Motor neuron (in vitro differentiated cells): Measurements from ENCODE around the gene FYN. TPM values are rescaled to one million over a fixed set of nuclear protein-coding genes. Genes with fewer than 3 reads are reported as not detected.

ENCODE experiments used
- ATAC-seq, 8 experiments: fragments of 200-7000 bp; cut with Tn5 transposase; replicated peaks in 6 of 8; 2 replicates each; pipeline ENCODE4 v1.8.0; 2021; ENCODE audit warnings: mild to moderate bottlenecking in 8 of 8, moderate library complexity in 8 of 8
- H3K27ac ChIP-seq, 2 donors: fragments of 250-450 bp; sonication (Bioruptor Pico); 2 replicates each; pipeline ENCODE4 v1.9.0; 2021; ENCODE audit warnings: antibody characterized with exemption in 2 of 2, mild to moderate bottlenecking in 2 of 2, moderate library complexity in 1 of 2
- H3K4me1 ChIP-seq, 2 donors: fragments of 250-450 bp; sonication (Bioruptor Pico); replicated peaks in 1 of 2; 2 replicates each; pipeline ENCODE4 v1.6.1; 2021; ENCODE audit warnings: antibody characterized with exemption in 2 of 2, mild to moderate bottlenecking in 2 of 2, moderate library complexity in 1 of 2
- H3K4me3 ChIP-seq, 5 donors: fragments of 250-450 bp; sonication (Bioruptor Pico); 2 replicates each; pipeline ENCODE4 v1.9.0; 2021; ENCODE audit warnings: antibody characterized with exemption in 5 of 5, mild to moderate bottlenecking in 5 of 5, moderate library complexity in 4 of 5
- WGBS, 10 experiments: fragments of 450-650 bp; shearing (Covaris generic); methylation state at CpG; one replicate each; pipeline ENCODE4 v1.0.0; 2022; 5-methylcytosine and 5-hydroxymethylcytosine counted together
- in situ Hi-C, 9 experiments: fragments of 400-800 bp; cut with MboI; loops; one replicate each; pipeline ENCODE4 v1.15.0; 2021; ENCODE audit warnings: low sequenced_read_pairs in 9 of 9, low pct_unique_long_range_greater_than_20kb in 2 of 9; ENCODE audit not compliant: unreplicated experiment in 9 of 9
- total RNA-seq, 8 experiments: library from RNA; unstranded; fragments of 300-600 nt; gene quantifications; 2 replicates each; pipeline versions ENCODE4 v1.2.3 to v1.2.4, GENCODE V29; 2022

The FYN gene
- total RNA-seq, 8 experiments from 2014 or later, result 4.9 to 237 (median 111) TPM

DNA sequence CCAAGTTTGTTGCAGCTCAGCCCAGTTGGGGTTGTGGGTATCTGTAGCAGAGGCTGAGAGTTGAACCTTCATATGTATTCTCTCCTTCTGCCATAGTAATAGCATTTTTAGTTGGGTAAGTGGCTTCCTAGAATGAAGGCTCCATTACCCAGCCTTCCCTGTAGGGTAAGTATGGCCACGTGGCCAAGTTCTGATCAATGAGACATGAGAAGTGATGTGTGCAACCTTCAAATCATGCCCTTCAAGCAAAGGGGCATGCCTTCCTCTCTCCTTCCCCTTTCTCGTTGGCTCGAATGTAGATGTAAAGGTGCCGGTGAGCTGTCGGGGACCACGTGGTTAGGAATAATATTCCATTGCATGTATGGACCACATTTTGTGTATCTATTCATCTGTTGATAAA lies 254.8 kb downstream of the FYN start:
- peaks cover 0 to 16% of the 10 kb centered on the region in 2 donors for H3K4me1 ChIP-seq
- no peak for ATAC-seq
- WGBS, 10 experiments, result 76 to 100% (median 90%) methylated on average over 1 to 6 of the region's 6 CpGs; no CpG with 5 or more reads in 4 of the 10 experiments
- no peak overlapping the region for H3K4me3 ChIP-seq
- in situ Hi-C loops, result no loop called here
- no peak overlapping the region for H3K27ac ChIP-seq

DNA sequence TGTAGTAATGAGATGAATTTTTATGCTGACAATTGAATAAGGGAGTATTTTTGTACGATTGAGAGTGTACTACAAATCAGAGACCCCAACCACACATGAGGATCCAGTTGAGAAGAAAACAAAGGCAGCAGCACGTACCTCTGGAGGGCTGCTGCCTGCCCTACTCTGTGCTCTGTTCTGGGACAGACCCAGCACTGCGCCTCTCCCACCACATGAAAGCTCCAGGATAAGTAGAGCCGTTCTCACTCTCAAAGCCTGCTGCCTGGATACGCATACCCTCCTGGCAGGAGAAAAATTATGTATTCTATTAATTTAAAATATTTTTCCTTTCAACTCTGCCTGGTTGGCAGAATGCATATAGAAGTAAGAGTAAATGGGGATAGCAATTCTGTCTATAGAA lies 256.1 kb downstream of the FYN start:
- 17 to 91% (median 76%) methylated on average over 1 to 5 of the region's 5 CpGs; no CpG with 5 or more reads in 2 of the 10 experiments for WGBS, 10 experiments

GRCh38 chr6:111615916-111616612 lies 257.2 kb downstream of the FYN start:
- in situ Hi-C loops, result no loop called here
- Histone ChIP-seq H3K4me1 (peaks cover 0 to 16% of the 10 kb centered on the region in 2 donors), H3K4me3 (no peak overlapping the region), H3K27ac (no peak overlapping the region)
- peak in 3 of 8 experiments; percentile 9 to 41 (median 11) for ATAC-seq
- WGBS, 10 experiments, result 66 to 92% (median 80%) methylated on average over 1 to 8 of the region's 12 CpGs; no CpG with 5 or more reads in 3 of the 10 experiments

More for the DNA sequence above, 256.1 kb downstream of the FYN start:
- peaks cover 0 to 16% of the 10 kb centered on the region in 2 donors for H3K4me1 ChIP-seq
- no peak overlapping the region for H3K27ac ChIP-seq
- no peak overlapping the region for H3K4me3 ChIP-seq
- in situ Hi-C loops, result no loop called here
- no peak for ATAC-seq

- Histone ChIP-seq H3K4me3 (no peak overlapping the region), H3K27ac (no peak overlapping the region), H3K4me1 (peaks cover 0 to 16% of the 10 kb centered on the region in 2 donors)
- in situ Hi-C loops, result no loop called here
- ATAC-seq, result peak in 7 of 8 experiments; percentile 24 to 99 (median 96)
- 39 to 75% (median 49%) methylated on average over 2 to 12 of the region's 12 CpGs; no CpG with 5 or more reads in 3 of the 10 experiments for WGBS, 10 experiments
These were observed 258.2 kb downstream of the FYN start for GRCh38 chr6:111614833-111615582.

GRCh38 chr6:111612379-111612778 lies 260.9 kb downstream of the FYN start:
- in situ Hi-C loops, result no loop called here
- Histone ChIP-seq H3K4me3 (no peak overlapping the region), H3K27ac (no peak overlapping the region), H3K4me1 (peaks cover 13 to 30% of the 10 kb centered on the region in 2 donors)
- WGBS, 10 experiments, result 71 to 100% (median 82%) methylated on average over 1 to 3 of the region's 3 CpGs; no CpG with 5 or more reads in 6 of the 10 experiments
- no peak for ATAC-seq

DNA sequence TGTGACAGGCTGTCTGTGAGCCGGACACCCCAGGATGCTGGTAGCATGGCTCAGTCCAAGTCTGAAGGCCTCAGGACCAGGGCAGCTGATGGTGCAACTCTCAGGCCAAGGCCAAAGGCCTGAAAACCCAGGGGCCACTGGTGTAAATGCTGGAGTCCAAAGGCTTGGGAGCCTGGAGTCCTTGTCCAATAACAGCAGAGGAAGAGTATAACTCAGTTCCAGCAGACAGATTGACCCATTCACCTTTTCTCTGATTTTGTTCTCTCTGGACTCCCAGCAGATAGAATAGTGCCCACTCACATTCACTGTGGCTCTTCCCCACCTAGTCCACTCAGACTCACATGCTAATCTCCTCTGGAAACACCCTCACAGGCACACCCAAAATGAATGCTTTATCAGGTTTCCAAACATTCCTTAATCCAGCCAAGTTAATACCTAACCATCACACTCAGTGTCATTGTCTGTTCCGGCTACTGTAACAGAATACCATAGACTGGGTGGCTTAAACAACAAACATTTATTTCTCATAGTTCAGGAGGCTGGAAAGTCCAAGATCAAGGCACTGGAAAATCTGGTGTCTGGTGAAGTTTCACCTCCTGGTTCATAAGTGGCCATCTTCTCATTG lies 262.6 kb downstream of the FYN start:
- Histone ChIP-seq H3K27ac (no peak overlapping the region), H3K4me1 (peaks cover 20 to 38% of the 10 kb centered on the region in 2 donors), H3K4me3 (no peak overlapping the region)
- WGBS, 10 experiments, result 50 to 100% (median 91%) methylated on average over 1 to 2 of the region's 2 CpGs; no CpG with 5 or more reads in 2 of the 10 experiments
- in situ Hi-C loops, result no loop called here
- peak in 2 of 8 experiments; percentile 10 to 36 for ATAC-seq

Other genes starting within 250 kb of the FYN start
- gene CCN6, start 180.7 kb upstream of the FYN start, total RNA-seq, result under 1 TPM; 0.42 to 0.78 (median 0.60) TPM
- gene TUBE1, start 214.0 kb upstream of the FYN start, total RNA-seq, result 10 to 100 TPM; 24.3 to 63.1 (median 40.6) TPM
- gene FAM229B, start 214.1 kb upstream of the FYN start, total RNA-seq, result 100 to 1,000 TPM in 4 of 8 experiments, 10 to 100 TPM in 4; 10.7 to 121 (median 82.9) TPM